Sigmoid colon (tissue), 4 donors: Measurements from ENCODE around the gene PTCD2.

Experiments
- POLR2A ChIP-seq, 2 donors: fragments of 450-650 bp; IDR thresholded peaks; one replicate each; pipeline ENCODE4 v1.6.1; 2016; ENCODE audit warnings: antibody characterized with exemption in 2 of 2, mild to moderate bottlenecking in 2 of 2, moderate library complexity in 2 of 2
- POLR2AphosphoS5 ChIP-seq, 4 donors: sonication (generic); formaldehyde crosslinking; IDR thresholded peaks; one replicate each; pipeline ENCODE4 v1.6.1; 2017; ENCODE audit warnings: antibody characterized with exemption in 4 of 4

DNA sequence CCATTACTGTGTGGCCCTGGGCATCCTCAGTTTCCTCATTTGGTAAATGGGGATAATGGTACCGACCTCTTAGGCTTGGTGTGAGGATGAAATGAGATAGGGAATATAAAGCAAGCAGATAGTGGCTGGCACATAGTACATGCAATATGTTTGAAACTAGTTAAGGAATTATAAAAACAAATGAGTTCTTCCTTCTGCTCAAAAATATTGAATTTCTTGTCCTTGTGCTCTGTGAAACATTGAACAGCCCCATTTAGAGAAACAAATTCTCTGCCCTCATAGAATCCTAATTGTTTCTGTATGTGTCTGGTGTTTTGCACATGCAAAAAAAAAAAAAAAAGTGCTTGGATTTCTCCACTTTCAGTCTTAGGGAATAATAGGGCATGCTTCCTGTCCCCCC, 39.7 kb downstream of the PTCD2 start:
- TF ChIP-seq POLR2A (IDR thresholded peaks at IDR 0.05) (no peak), POLR2AphosphoS5 (IDR thresholded peaks at IDR 0.05) (no peak)
